NCI-H1930 (cell line): ENCODE results near the gene OR10G3.

Source experiments
- DNase-seq, 2 experiments: peaks; one replicate each; lab custom pipeline; 2025; lab: John Stamatoyannopoulos, UW

OR10G3 gene

GRCh38 chr14:21535545-21536417, 44.1 kb downstream of the OR10G3 start:
- no peak for DNase-seq

GRCh38 chr14:21534576-21534975, 45.3 kb downstream of the OR10G3 start:
- DNase-seq = no peak

- DNase-seq = no peak
Observed at GRCh38 chr14:21533294-21533693, 46.6 kb downstream of the OR10G3 start.

- no peak for DNase-seq
Observed at GRCh38 chr14:21529515-21529914, 50.4 kb downstream of the OR10G3 start.

- DNase-seq = no peak
Observed at GRCh38 chr14:21528381-21529348, 51.2 kb downstream of the OR10G3 start.

GRCh38 chr14:21527318-21527679, 52.6 kb downstream of the OR10G3 start:
- no peak for DNase-seq

GRCh38 chr14:21526672-21527317, 53.1 kb downstream of the OR10G3 start:
- DNase-seq = no peak

GRCh38 chr14:21525962-21526671, 53.8 kb downstream of the OR10G3 start, which contains the start of gene SALL2:
Gene SALL2, minus strand, starts transcription at chr14:21526346. Its CDS starts 219 bp downstream, at chr14:21526127.
- DNase-seq = peak; percentile 63 to 79

- DNase-seq = no peak
Observed at GRCh38 chr14:21525571-21525961, 54.3 kb downstream of the OR10G3 start.

GRCh38 chr14:21524575-21525490, 55.0 kb downstream of the OR10G3 start:
- no peak for DNase-seq

GRCh38 chr14:21523203-21523602, 56.7 kb downstream of the OR10G3 start:
- DNase-seq = no peak

- no peak for DNase-seq
Observed at GRCh38 chr14:21521501-21521900, 58.4 kb downstream of the OR10G3 start.

- no peak for DNase-seq
Observed at GRCh38 chr14:21520767-21521166, 59.1 kb downstream of the OR10G3 start.

GRCh38 chr14:21518725-21519124, 61.2 kb downstream of the OR10G3 start:
- DNase-seq = no peak
